ENCODE data around the gene OR10A6.

The OR10A6 gene

DNA sequence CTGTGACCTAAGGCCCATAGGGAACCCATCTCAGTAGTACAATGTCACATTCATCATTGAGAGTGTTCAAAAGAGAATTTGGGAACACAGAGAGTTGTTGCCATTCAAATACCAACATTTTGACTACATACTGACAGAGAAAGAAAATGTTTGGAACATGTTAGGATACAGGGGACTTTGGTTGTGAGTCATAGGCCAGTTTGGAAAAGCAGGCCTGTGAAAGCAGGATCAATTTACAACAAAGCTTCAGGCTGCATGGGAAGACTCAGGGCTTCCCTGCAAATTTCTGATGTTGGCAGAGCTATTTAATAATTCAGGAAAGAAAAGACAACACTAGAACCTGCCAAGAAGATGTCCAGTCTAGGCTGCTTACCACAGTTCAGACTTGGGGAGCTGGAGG is 33.8 kb upstream of the OR10A6 start:
- Histone ChIP-seq H3K4me1 (ENCODE audit: control insufficient read depth in 1 of 2, insufficient read depth in 2 of 2, low read length in 2 of 2) (no peaks in the 10 kb centered on the region), H3K36me3 (ENCODE audit: control insufficient read depth in 1 of 2, insufficient read depth in 2 of 2, low read length in 2 of 2) (no peaks in the 10 kb centered on the region), H3K27ac (ENCODE audit: low read depth, low read length) (no peak overlapping the region), H3K4me3 (ENCODE audit: low read depth in 1 of 2, low read length in 2 of 2) (no peak overlapping the region), H3K9ac (ENCODE audit: low read depth in 1 of 2, low read length in 2 of 2) (no peak overlapping the region), H3K27me3 (ENCODE audit: control insufficient read depth in 1 of 2, insufficient read depth in 2 of 2, low read length in 2 of 2) (no peaks in the 10 kb centered on the region), H3K9me3 (ENCODE audit: control insufficient read depth in 1 of 2, low read length in 2 of 2) (no peaks in the 10 kb centered on the region)

DNA sequence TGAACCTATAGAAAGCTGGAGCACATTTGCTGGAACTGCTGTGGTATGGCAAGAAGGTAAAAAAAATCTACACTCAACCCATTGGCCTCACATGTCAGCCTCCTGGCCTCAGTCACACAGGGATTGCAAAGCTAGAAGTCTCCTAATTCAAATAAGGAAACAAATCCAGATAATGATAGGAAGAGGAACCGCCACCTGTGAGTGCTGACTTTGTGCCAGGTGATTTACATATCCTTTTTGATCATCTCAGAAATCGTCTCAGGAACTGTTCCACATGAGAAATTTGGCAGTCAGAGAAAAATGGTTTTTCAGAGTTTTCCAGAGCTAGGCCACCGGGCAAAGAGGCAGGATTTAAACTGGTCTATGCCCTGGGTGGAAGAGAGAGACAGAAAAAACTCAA is 33.2 kb upstream of the OR10A6 start:
- H3K27me3 ChIP-seq (ENCODE audit: control insufficient read depth in 1 of 2, insufficient read depth in 2 of 2, low read length in 2 of 2): no peaks in the 10 kb centered on the region
- H3K9me3 ChIP-seq (ENCODE audit: control insufficient read depth in 1 of 2, low read length in 2 of 2): no peaks in the 10 kb centered on the region
- no peaks in the 10 kb centered on the region for H3K36me3 ChIP-seq (ENCODE audit: control insufficient read depth in 1 of 2, insufficient read depth in 2 of 2, low read length in 2 of 2)
- no peak overlapping the region for H3K9ac ChIP-seq (ENCODE audit: low read depth in 1 of 2, low read length in 2 of 2)
- no peak overlapping the region for H3K27ac ChIP-seq (ENCODE audit: low read depth, low read length)
- no peak overlapping the region for H3K4me3 ChIP-seq (ENCODE audit: low read depth in 1 of 2, low read length in 2 of 2)
- H3K4me1 ChIP-seq (ENCODE audit: control insufficient read depth in 1 of 2, insufficient read depth in 2 of 2, low read length in 2 of 2): no peaks in the 10 kb centered on the region

GRCh38 chr11:7955191-7955590 is 24.1 kb upstream of the OR10A6 start:
- no peak overlapping the region for H3K27ac ChIP-seq (ENCODE audit: low read depth, low read length)
- H3K9ac ChIP-seq (ENCODE audit: low read depth in 1 of 2, low read length in 2 of 2): no peak overlapping the region

GRCh38 chr11:7949934-7950333 is 18.9 kb upstream of the OR10A6 start:
- no peaks in the 10 kb centered on the region for H3K27me3 ChIP-seq (ENCODE audit: control insufficient read depth in 1 of 2, insufficient read depth in 2 of 2, low read length in 2 of 2)
- H3K4me3 ChIP-seq (ENCODE audit: low read depth in 1 of 2, low read length in 2 of 2): no peak overlapping the region
- H3K36me3 ChIP-seq (ENCODE audit: control insufficient read depth in 1 of 2, insufficient read depth in 2 of 2, low read length in 2 of 2): no peaks in the 10 kb centered on the region
- H3K27ac ChIP-seq (ENCODE audit: low read depth, low read length): no peak overlapping the region
- H3K9me3 ChIP-seq (ENCODE audit: control insufficient read depth in 1 of 2, low read length in 2 of 2): no peaks in the 10 kb centered on the region
- H3K9ac ChIP-seq (ENCODE audit: low read depth in 1 of 2, low read length in 2 of 2): no peak overlapping the region
- no peaks in the 10 kb centered on the region for H3K4me1 ChIP-seq (ENCODE audit: control insufficient read depth in 1 of 2, insufficient read depth in 2 of 2, low read length in 2 of 2)

More at GRCh38 chr11:7955191-7955590, 24.1 kb upstream of the OR10A6 start:
- Histone ChIP-seq H3K4me1 (ENCODE audit: control insufficient read depth in 1 of 2, insufficient read depth in 2 of 2, low read length in 2 of 2) (no peaks in the 10 kb centered on the region), H3K9me3 (ENCODE audit: control insufficient read depth in 1 of 2, low read length in 2 of 2) (no peaks in the 10 kb centered on the region), H3K4me3 (ENCODE audit: low read depth in 1 of 2, low read length in 2 of 2) (no peak overlapping the region), H3K36me3 (ENCODE audit: control insufficient read depth in 1 of 2, insufficient read depth in 2 of 2, low read length in 2 of 2) (no peaks in the 10 kb centered on the region), H3K27me3 (ENCODE audit: control insufficient read depth in 1 of 2, insufficient read depth in 2 of 2, low read length in 2 of 2) (no peaks in the 10 kb centered on the region)

DNA sequence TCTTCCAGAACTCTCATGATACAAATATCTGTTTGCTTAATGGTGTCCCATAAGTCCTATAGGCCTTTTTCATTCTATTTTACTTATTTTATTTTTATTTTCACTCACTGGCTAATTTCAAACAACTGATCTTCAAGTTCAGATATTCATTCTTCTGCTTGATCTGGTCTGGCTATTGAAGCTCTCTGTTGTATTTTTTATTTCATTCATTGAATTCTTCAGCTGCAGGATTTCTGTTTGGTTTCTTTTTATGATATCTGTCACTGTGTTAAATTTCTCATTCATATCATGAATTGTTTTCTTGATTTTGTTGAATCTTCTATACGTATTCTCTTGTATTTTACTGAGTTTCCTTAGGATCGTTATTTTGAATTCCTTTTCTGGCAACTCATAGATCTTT is 13.1 kb upstream of the OR10A6 start:
- Histone ChIP-seq H3K27me3 (ENCODE audit: control insufficient read depth in 1 of 2, insufficient read depth in 2 of 2, low read length in 2 of 2) (no peaks in the 10 kb centered on the region), H3K9me3 (ENCODE audit: control insufficient read depth in 1 of 2, low read length in 2 of 2) (peaks cover 9% of the 10 kb centered on the region in 2 donors), H3K36me3 (ENCODE audit: control insufficient read depth in 1 of 2, insufficient read depth in 2 of 2, low read length in 2 of 2) (no peaks in the 10 kb centered on the region), H3K4me3 (ENCODE audit: low read depth in 1 of 2, low read length in 2 of 2) (no peak overlapping the region), H3K9ac (ENCODE audit: low read depth in 1 of 2, low read length in 2 of 2) (no peak overlapping the region), H3K27ac (ENCODE audit: low read depth, low read length) (no peak overlapping the region), H3K4me1 (ENCODE audit: control insufficient read depth in 1 of 2, insufficient read depth in 2 of 2, low read length in 2 of 2) (no peaks in the 10 kb centered on the region)

GRCh38 chr11:7941608-7942007 is 10.5 kb upstream of the OR10A6 start, which contains the start of gene OR10A3:
Gene OR10A3, minus strand, starts transcription at chr11:7941708. Its CDS starts 2,188 bp downstream, at chr11:7939520.
- Histone ChIP-seq H3K27me3 (ENCODE audit: control insufficient read depth in 1 of 2, insufficient read depth in 2 of 2, low read length in 2 of 2) (no peaks in the 10 kb centered on the region), H3K4me1 (ENCODE audit: control insufficient read depth in 1 of 2, insufficient read depth in 2 of 2, low read length in 2 of 2) (no peaks in the 10 kb centered on the region), H3K27ac (ENCODE audit: low read depth, low read length) (no peak within 1 kb of the TSS), H3K9ac (ENCODE audit: low read depth in 1 of 2, low read length in 2 of 2) (no peak within 1 kb of the TSS), H3K36me3 (ENCODE audit: control insufficient read depth in 1 of 2, insufficient read depth in 2 of 2, low read length in 2 of 2) (no peaks in the 10 kb centered on the region), H3K9me3 (ENCODE audit: control insufficient read depth in 1 of 2, low read length in 2 of 2) (peaks cover 9% of the 10 kb centered on the region in 2 donors), H3K4me3 (ENCODE audit: low read depth in 1 of 2, low read length in 2 of 2) (no peak within 1 kb of the TSS)

DNA sequence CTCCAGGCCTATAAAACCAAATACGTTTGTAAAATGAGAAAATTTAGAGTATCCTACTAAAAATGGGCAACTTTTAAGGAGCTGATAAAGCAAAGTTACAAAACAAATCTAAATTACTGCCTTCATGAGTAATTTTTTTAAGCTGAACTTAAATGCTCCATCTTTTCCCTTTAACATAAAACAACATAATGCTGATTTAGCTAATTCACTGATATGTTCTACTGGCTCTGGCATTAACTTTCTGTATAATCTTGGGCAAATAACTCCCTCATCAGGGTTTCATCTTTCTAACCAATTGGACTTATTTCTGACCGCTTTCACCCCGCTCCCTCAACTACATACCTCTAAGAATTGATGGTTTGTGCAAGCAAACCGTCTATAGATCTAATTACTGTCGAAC is 10.1 kb upstream of the OR10A6 start:
- Histone ChIP-seq H3K4me3 (ENCODE audit: low read depth in 1 of 2, low read length in 2 of 2) (no peak overlapping the region), H3K27ac (ENCODE audit: low read depth, low read length) (no peak overlapping the region), H3K9me3 (ENCODE audit: control insufficient read depth in 1 of 2, low read length in 2 of 2) (peaks cover 9% of the 10 kb centered on the region in 2 donors), H3K36me3 (ENCODE audit: control insufficient read depth in 1 of 2, insufficient read depth in 2 of 2, low read length in 2 of 2) (no peaks in the 10 kb centered on the region), H3K27me3 (ENCODE audit: control insufficient read depth in 1 of 2, insufficient read depth in 2 of 2, low read length in 2 of 2) (no peaks in the 10 kb centered on the region), H3K9ac (ENCODE audit: low read depth in 1 of 2, low read length in 2 of 2) (no peak overlapping the region), H3K4me1 (ENCODE audit: control insufficient read depth in 1 of 2, insufficient read depth in 2 of 2, low read length in 2 of 2) (no peaks in the 10 kb centered on the region)

DNA sequence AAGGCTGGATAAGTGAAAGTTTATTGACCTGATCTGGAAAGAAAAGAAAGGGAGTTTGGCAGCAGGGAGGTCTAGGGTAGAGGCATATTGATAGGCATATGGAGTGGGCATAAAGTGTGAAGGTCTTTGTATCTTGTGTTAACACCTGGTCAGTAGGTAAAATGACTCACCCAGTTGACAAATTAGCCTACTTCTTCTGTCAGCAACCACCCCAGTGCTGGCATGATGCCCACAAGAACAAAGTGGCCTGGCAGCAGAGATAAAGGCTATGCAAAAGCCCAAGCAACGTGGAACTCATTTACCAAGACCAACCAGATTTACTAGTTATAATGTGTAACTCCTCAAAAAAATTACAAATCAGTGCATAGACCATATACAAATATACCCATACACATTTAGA is 5.5 kb upstream of the OR10A6 start:
- Histone ChIP-seq H3K9me3 (ENCODE audit: control insufficient read depth in 1 of 2, low read length in 2 of 2) (no peaks in the 10 kb centered on the region), H3K4me3 (ENCODE audit: low read depth in 1 of 2, low read length in 2 of 2) (no peak overlapping the region), H3K9ac (ENCODE audit: low read depth in 1 of 2, low read length in 2 of 2) (no peak overlapping the region), H3K27ac (ENCODE audit: low read depth, low read length) (no peak overlapping the region), H3K36me3 (ENCODE audit: control insufficient read depth in 1 of 2, insufficient read depth in 2 of 2, low read length in 2 of 2) (no peaks in the 10 kb centered on the region), H3K27me3 (ENCODE audit: control insufficient read depth in 1 of 2, insufficient read depth in 2 of 2, low read length in 2 of 2) (no peaks in the 10 kb centered on the region), H3K4me1 (ENCODE audit: control insufficient read depth in 1 of 2, insufficient read depth in 2 of 2, low read length in 2 of 2) (no peaks in the 10 kb centered on the region)

- Histone ChIP-seq H3K9me3 (ENCODE audit: control insufficient read depth in 1 of 2, low read length in 2 of 2) (no peaks in the 10 kb centered on the region), H3K4me1 (ENCODE audit: control insufficient read depth in 1 of 2, insufficient read depth in 2 of 2, low read length in 2 of 2) (no peaks in the 10 kb centered on the region), H3K27me3 (ENCODE audit: control insufficient read depth in 1 of 2, insufficient read depth in 2 of 2, low read length in 2 of 2) (no peaks in the 10 kb centered on the region), H3K36me3 (ENCODE audit: control insufficient read depth in 1 of 2, insufficient read depth in 2 of 2, low read length in 2 of 2) (no peaks in the 10 kb centered on the region), H3K4me3 (ENCODE audit: low read depth in 1 of 2, low read length in 2 of 2) (no peak overlapping the region), H3K9ac (ENCODE audit: low read depth in 1 of 2, low read length in 2 of 2) (no peak overlapping the region), H3K27ac (ENCODE audit: low read depth, low read length) (no peak overlapping the region)
These were observed 3.4 kb downstream of the OR10A6 start for GRCh38 chr11:7927635-7928034.

GRCh38 chr11:7924536-7924935 is 6.5 kb downstream of the OR10A6 start:
- Histone ChIP-seq H3K27me3 (ENCODE audit: control insufficient read depth in 1 of 2, insufficient read depth in 2 of 2, low read length in 2 of 2) (no peaks in the 10 kb centered on the region), H3K27ac (ENCODE audit: low read depth, low read length) (no peak overlapping the region), H3K9me3 (ENCODE audit: control insufficient read depth in 1 of 2, low read length in 2 of 2) (no peaks in the 10 kb centered on the region), H3K4me1 (ENCODE audit: control insufficient read depth in 1 of 2, insufficient read depth in 2 of 2, low read length in 2 of 2) (no peaks in the 10 kb centered on the region), H3K4me3 (ENCODE audit: low read depth in 1 of 2, low read length in 2 of 2) (no peak overlapping the region), H3K9ac (ENCODE audit: low read depth in 1 of 2, low read length in 2 of 2) (no peak overlapping the region), H3K36me3 (ENCODE audit: control insufficient read depth in 1 of 2, insufficient read depth in 2 of 2, low read length in 2 of 2) (no peaks in the 10 kb centered on the region)

DNA sequence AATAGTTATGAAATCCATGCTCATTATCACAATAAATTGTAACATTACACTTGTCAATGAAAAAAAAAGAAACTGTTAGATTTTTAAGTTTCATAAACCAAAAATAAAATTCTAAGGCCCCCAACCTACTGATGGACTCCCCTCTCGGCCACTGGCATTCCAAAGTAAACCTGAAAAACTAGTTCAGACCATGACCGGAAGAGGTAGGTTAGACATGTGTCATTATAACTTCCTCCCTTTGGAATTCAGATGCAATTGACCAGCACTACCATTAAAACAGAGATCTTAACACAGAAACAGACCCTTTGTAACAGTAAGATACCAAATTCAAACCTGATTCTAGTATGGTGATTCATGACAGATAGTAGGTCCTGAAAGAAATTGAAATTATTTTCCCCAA is 12.9 kb downstream of the OR10A6 start:
- Histone ChIP-seq H3K9ac (ENCODE audit: low read depth in 1 of 2, low read length in 2 of 2) (no peak overlapping the region), H3K9me3 (ENCODE audit: control insufficient read depth in 1 of 2, low read length in 2 of 2) (no peaks in the 10 kb centered on the region), H3K36me3 (ENCODE audit: control insufficient read depth in 1 of 2, insufficient read depth in 2 of 2, low read length in 2 of 2) (no peaks in the 10 kb centered on the region), H3K4me1 (ENCODE audit: control insufficient read depth in 1 of 2, insufficient read depth in 2 of 2, low read length in 2 of 2) (no peaks in the 10 kb centered on the region), H3K27ac (ENCODE audit: low read depth, low read length) (no peak overlapping the region), H3K4me3 (ENCODE audit: low read depth in 1 of 2, low read length in 2 of 2) (no peak overlapping the region), H3K27me3 (ENCODE audit: control insufficient read depth in 1 of 2, insufficient read depth in 2 of 2, low read length in 2 of 2) (no peaks in the 10 kb centered on the region)

All from duodenal mucosa (tissue), 2 donors.